IMR-90 (cell line): ENCODE measurements around the gene THRA. TPM values are rescaled to one million over a fixed set of nuclear protein-coding genes. Genes with fewer than 3 reads are reported as not detected.
A peak's percentile ranks its signal among the peaks of the same experiment; 100 is the strongest.

Experiments used
- ATAC-seq: fragments of 200-7000 bp; cut with Tn5 transposase; 2 replicates; pipeline ENCODE4 v1.9.1; 2020; ENCODE audit warnings: low read depth, mild to moderate bottlenecking, moderate library complexity
- BruUV-seq: library from RNA; stranded (reverse); fragments of 400-500 nt; replicated peaks from 2 replicates; lab custom pipeline; 2021; lab: Mats Ljungman, UMichigan
- CTCF ChIA-PET: fragments of 300-600 bp; formaldehyde crosslinking; extraction: SDS; loops from one replicate; lab custom pipeline; 2021; ENCODE audit warnings: antibody characterized with exemption; lab: Yijun Ruan, JAX
- POLR2A ChIA-PET: fragments of 300-600 bp; sonication (Branson Sonifier 250); formaldehyde crosslinking; loops from one replicate; lab custom pipeline; 2022; ENCODE audit warnings: antibody characterized with exemption; ENCODE audit not compliant: unreplicated experiment; lab: Charles Lee
- DNase-seq: peaks from one replicate; pipeline ENCODE4 v3.0.0; 2013
- H2AFZ ChIP-seq: replicated peaks from 2 replicates; pipeline ENCODE3; 2013; ENCODE audit warnings: low read length, mild to moderate bottlenecking; ENCODE audit not compliant: poor library complexity
- H2AK5ac ChIP-seq: 2 replicates; pipeline ENCODE4 v1.6.1; 2013; ENCODE audit warnings: low read depth, low read length, inconsistent platforms
- H2AK9ac ChIP-seq: replicated peaks from 2 replicates; pipeline ENCODE3; 2013; ENCODE audit warnings: mild to moderate bottlenecking, low read depth, low read length, moderate library complexity; ENCODE audit not compliant: poor library complexity
- H2BK120ac ChIP-seq: 2 replicates; pipeline ENCODE4 v1.6.1; 2013; ENCODE audit warnings: low read depth, low read length, inconsistent platforms
- H2BK15ac ChIP-seq: 3 replicates; pipeline ENCODE4 v1.6.1; 2013; ENCODE audit warnings: low read depth, low read length, inconsistent platforms
- H2BK20ac ChIP-seq: 2 replicates; pipeline ENCODE4 v1.6.1; 2013; ENCODE audit warnings: low read depth, mild to moderate bottlenecking, inconsistent platforms, low read length, moderate library complexity
- H2BK5ac ChIP-seq: 2 replicates; pipeline ENCODE4 v1.6.1; 2013; ENCODE audit warnings: mild to moderate bottlenecking, low read depth, low read length, inconsistent platforms; ENCODE audit not compliant: poor library complexity, severe bottlenecking
- H3K14ac ChIP-seq: replicated peaks from 2 replicates; pipeline ENCODE4 v1.6.1; 2013; ENCODE audit warnings: low read depth, low read length, inconsistent platforms
- H3K18ac ChIP-seq: 2 replicates; pipeline ENCODE4 v1.6.1; 2013; ENCODE audit warnings: low read depth, low read length, control low read depth
- H3K23ac ChIP-seq: 2 replicates; pipeline ENCODE4 v1.6.1; 2013; ENCODE audit warnings: low read depth, low read length, inconsistent platforms
- H3K27ac ChIP-seq: 2 replicates; pipeline ENCODE4 v1.5.1; 2013; ENCODE audit warnings: mild to moderate bottlenecking, control low read depth, low read length; ENCODE audit not compliant: insufficient read depth
- H3K27me3 ChIP-seq: 2 replicates; pipeline ENCODE4 v1.6.1; 2013; ENCODE audit warnings: low read length; ENCODE audit not compliant: control insufficient read depth, insufficient read depth
- H3K36me3 ChIP-seq: 2 replicates; pipeline ENCODE4 v1.6.1; 2013; ENCODE audit warnings: low read length, mixed read lengths; ENCODE audit not compliant: control insufficient read depth, insufficient read depth
- H3K4ac ChIP-seq: 2 replicates; pipeline ENCODE4 v1.6.1; 2013; ENCODE audit warnings: low read depth, low read length, inconsistent platforms
- H3K4me1 ChIP-seq: 2 replicates; pipeline ENCODE4 v1.6.1; 2013; ENCODE audit warnings: low read length, mixed read lengths; ENCODE audit not compliant: control insufficient read depth, insufficient read depth
- H3K4me2 ChIP-seq: 2 replicates; pipeline ENCODE4 v1.6.1; 2013; ENCODE audit warnings: low read depth, mild to moderate bottlenecking, control low read depth, low read length, moderate library complexity
- H3K4me3 ChIP-seq: 2 replicates; pipeline ENCODE4 v1.5.1; 2013; ENCODE audit warnings: low read depth, mild to moderate bottlenecking, control low read depth, low read length, moderate library complexity; ENCODE audit not compliant: insufficient read depth
- H3K56ac ChIP-seq: 2 replicates; pipeline ENCODE4 v1.6.1; 2013; ENCODE audit warnings: low read length, inconsistent platforms; ENCODE audit not compliant: insufficient read depth; ENCODE audit errors: extremely low read depth
- H3K79me1 ChIP-seq, 2 experiments: 2 replicates each; pipeline ENCODE4 v1.6.1; 2013; ENCODE audit warnings: low read length in 2 of 2, inconsistent platforms in 1 of 2, low read depth in 1 of 2
- H3K9ac ChIP-seq: 2 replicates; pipeline ENCODE4 v1.6.1; 2013; ENCODE audit warnings: low read depth, low read length, control low read depth
- H3K9me1 ChIP-seq: 2 replicates; pipeline ENCODE4 v1.6.1; 2013; ENCODE audit warnings: low read length, inconsistent platforms; ENCODE audit not compliant: insufficient read depth
- H3K9me3 ChIP-seq: 2 replicates; pipeline ENCODE4 v1.6.1; 2013; ENCODE audit warnings: low read length; ENCODE audit not compliant: control insufficient read depth, insufficient read depth
- H4K20me1 ChIP-seq: 2 replicates; pipeline ENCODE4 v1.6.1; 2013; ENCODE audit warnings: low read length, inconsistent platforms; ENCODE audit not compliant: insufficient read depth
- H4K5ac ChIP-seq: 2 replicates; pipeline ENCODE4 v1.6.1; 2013; ENCODE audit warnings: mild to moderate bottlenecking, low read depth, low read length, control low read depth
- H4K8ac ChIP-seq, 2 experiments: 2 replicates each; pipeline ENCODE4 v1.6.1; 2013; ENCODE audit warnings: low read depth in 2 of 2, low read length in 2 of 2, control low read depth in 1 of 2, inconsistent platforms in 1 of 2
- H4K91ac ChIP-seq: 2 replicates; pipeline ENCODE4 v1.6.1; 2013; ENCODE audit warnings: low read depth, low read length, inconsistent platforms; ENCODE audit not compliant: insufficient read depth
- BHLHE40 ChIP-seq: fragments of 150-350 bp; IDR thresholded peaks from 2 replicates; pipeline ENCODE4 v1.6.1; 2016; ENCODE audit warnings: mild to moderate bottlenecking, low read depth, low read length
- CEBPB ChIP-seq: IDR thresholded peaks from 2 replicates; pipeline ENCODE4 v1.6.1; 2012; ENCODE audit warnings: low read depth, low read length, improper control_type of control experiment
- CHD1 ChIP-seq: IDR thresholded peaks from 2 replicates; pipeline ENCODE4 v1.6.1; 2012; ENCODE audit warnings: low read depth, low read length, improper control_type of control experiment
- CTCF ChIP-seq: conservative IDR thresholded peaks from 2 replicates; pipeline ENCODE4 v1.5.1; 2012; ENCODE audit warnings: mild to moderate bottlenecking, low read depth, low read length, improper control_type of control experiment
- ELK1 ChIP-seq: fragments of 150-350 bp; IDR thresholded peaks from 2 replicates; pipeline ENCODE4 v1.6.1; 2016; ENCODE audit warnings: low read depth, mild to moderate bottlenecking, low read length, moderate library complexity, borderline replicate concordance
- MAFK ChIP-seq: IDR thresholded peaks from 2 replicates; pipeline ENCODE4 v1.6.1; 2012; ENCODE audit warnings: low read depth, low read length, improper control_type of control experiment
- MXI1 ChIP-seq: IDR thresholded peaks from 2 replicates; pipeline ENCODE4 v1.6.1; 2012; ENCODE audit warnings: low read depth, mild to moderate bottlenecking, low read length, moderate library complexity, borderline replicate concordance
- NFE2L2 ChIP-seq: fragments of 150-350 bp; IDR thresholded peaks from 2 replicates; pipeline ENCODE4 v1.6.1; 2016; ENCODE audit warnings: low read depth, mild to moderate bottlenecking, low read length
- POLR2A ChIP-seq: IDR thresholded peaks from 2 replicates; pipeline ENCODE4 v1.6.1; 2012; ENCODE audit warnings: mild to moderate bottlenecking, low read depth, low read length
- RAD21 ChIP-seq: IDR thresholded peaks from 2 replicates; pipeline ENCODE4 v1.6.1; 2012; ENCODE audit warnings: low read length, improper control_type of control experiment
- RCOR1 ChIP-seq: IDR thresholded peaks from 2 replicates; pipeline ENCODE4 v1.6.1; 2012; ENCODE audit warnings: mild to moderate bottlenecking, low read length, improper control_type of control experiment; ENCODE audit not compliant: insufficient replicate concordance
- RFX5 ChIP-seq: IDR thresholded peaks from 2 replicates; pipeline ENCODE4 v1.8.0; 2012; ENCODE audit warnings: low read depth, mild to moderate bottlenecking, low read length, moderate library complexity
- SMC3 ChIP-seq: fragments of 150-350 bp; IDR thresholded peaks from 2 replicates; pipeline ENCODE4 v1.6.1; 2016; ENCODE audit warnings: low read depth, mild to moderate bottlenecking, antibody characterized with exemption, low read length, moderate library complexity
- WGBS, 2 experiments: methylation state at CpG; one replicate each; pipeline versions ENCODE4 v1.1.5 to v1.1.7; 2013; ENCODE audit warnings: missing lambda C conversion rate in 2 of 2; ENCODE audit not compliant: insufficient read length in 1 of 2; ENCODE audit errors: extremely low coverage in 2 of 2; 5-methylcytosine and 5-hydroxymethylcytosine counted together
- dilution Hi-C: fragments of 300-500 bp; cut with HindIII; formaldehyde crosslinking; loops from one replicate; pipeline ENCODE4 v1.14.3; 2018; ENCODE audit warnings: low sequenced_read_pairs; ENCODE audit not compliant: unreplicated experiment
- in situ Hi-C: fragments of 300-500 bp; cut with MboI; formaldehyde crosslinking; loops from 3 replicates; pipeline ENCODE4 v1.14.3; 2019; ENCODE audit warnings: low sequenced_read_pairs, inconsistent platforms, mixed read lengths
- intact Hi-C: fragments of 100-400 bp; cut with micrococcal nuclease; formaldehyde crosslinking; loops from 2 replicates; pipeline ENCODE4 v1.10.0; 2022
- polyA plus RNA-seq, 3 experiments: library from polyadenylated mRNA; depleted of rRNA; stranded (reverse); fragments of >200 nt; gene quantifications; 2 replicates each; pipeline ENCODE4 v1.2.3, GENCODE V29; 2012; ENCODE audit warnings: low replicate concordance in 1 of 3
- total RNA-seq: library from RNA; depleted of rRNA; stranded (reverse); fragments of >200 nt; gene quantifications from 2 replicates; pipeline ENCODE4 v1.2.3, GENCODE V29; 2012
- TF ChIP-seq, protein P1 (sequence below): fragments of 150-350 bp; IDR thresholded peaks from 2 replicates; pipeline ENCODE4 v1.6.1; 2017; ENCODE audit warnings: mild to moderate bottlenecking, antibody characterized with exemption, low read length, low read depth

THRA gene
- total and polyA plus RNA-seq, 2 of the 4 experiments (the other 2 are of a cell fraction) = 22.0 to 23.4 TPM

GRCh38 chr17:40075201-40075941 lies 12.6 kb downstream of the THRA start:
- CTCF ChIA-PET = interaction anchor here (0.6 to 3.0 kb wide), 13 partner anchors 10 to 75 kb away, joined by 3 to 24 read pairs (median 3); partner anchors contain the start of genes MED24, NR1D1 and THRA
- H3K4me2 ChIP-seq = peak overlapping the region; percentile 44
- peak overlapping the region; percentile 24; the same call in 1 of the 2 replicates for H3K27ac ChIP-seq
- 24% methylated on average over 3 of the region's 11 CpGs; no CpG with 5 or more reads in 1 of the 2 experiments for WGBS, 2 experiments
- dilution Hi-C loops (no loop called here), intact Hi-C loops (loop anchor here (1.0 kb wide), 1 partner anchor 62 kb away; no protein-coding TSS in a partner anchor), in situ Hi-C loops (no loop called here)
- H2BK20ac ChIP-seq = no peak overlapping the region
- peak overlapping the region; percentile 66; the same call in 1 of the 2 replicates for H3K14ac ChIP-seq
- no peak overlapping the region; the same call in 1 of the 2 replicates for H2BK120ac ChIP-seq
- H4K20me1 ChIP-seq = peaks cover 23% of the 10 kb centered on the region; the same call in 1 of the 2 replicates
- no peaks in the 10 kb centered on the region for H3K27me3 ChIP-seq
- peak overlapping the region; percentile 91 for H3K4ac ChIP-seq
- peak overlapping the region; percentile 83 for H2AK9ac ChIP-seq
- peak overlapping the region; percentile 74 for H2AFZ ChIP-seq
- no peak overlapping the region for H3K4me3 ChIP-seq
- no peak overlapping the region for H2BK15ac ChIP-seq
- POLR2A ChIA-PET = no interaction called here
- H3K4me1 ChIP-seq = peaks cover 31% of the 10 kb centered on the region
- H3K36me3 ChIP-seq = peaks cover 21% of the 10 kb centered on the region
- no peaks in the 10 kb centered on the region for H3K9me3 ChIP-seq
- DNase-seq = peak; percentile 48
- H3K18ac ChIP-seq = no peak overlapping the region
- H4K5ac ChIP-seq = no peak overlapping the region
- H2BK5ac ChIP-seq = peak overlapping the region; percentile 35
- H3K23ac ChIP-seq = no peak overlapping the region
- H2AK5ac ChIP-seq = peak overlapping the region; percentile 93
- no peak overlapping the region for H3K56ac ChIP-seq
- ATAC-seq = peak; percentile 85
- H3K9ac ChIP-seq = 0 out of 2 replicates have a peak overlapping the region, but pooled peaks have one; percentile 32
- no TSS peak for BruUV-seq
- peaks cover 11% of the 10 kb centered on the region for H3K9me1 ChIP-seq
- peaks cover 15 to 70% of the 10 kb centered on the region in 2 experiments for H3K79me1 ChIP-seq
- peak overlapping the region; percentile 37 for H4K91ac ChIP-seq
- peak overlapping the region in 1 of 2 experiments; percentile 79; a peak in 1 of 4 replicates for H4K8ac ChIP-seq
- TF ChIP-seq CTCF = peak; percentile 85
- TF ChIP-seq, protein P1, sequence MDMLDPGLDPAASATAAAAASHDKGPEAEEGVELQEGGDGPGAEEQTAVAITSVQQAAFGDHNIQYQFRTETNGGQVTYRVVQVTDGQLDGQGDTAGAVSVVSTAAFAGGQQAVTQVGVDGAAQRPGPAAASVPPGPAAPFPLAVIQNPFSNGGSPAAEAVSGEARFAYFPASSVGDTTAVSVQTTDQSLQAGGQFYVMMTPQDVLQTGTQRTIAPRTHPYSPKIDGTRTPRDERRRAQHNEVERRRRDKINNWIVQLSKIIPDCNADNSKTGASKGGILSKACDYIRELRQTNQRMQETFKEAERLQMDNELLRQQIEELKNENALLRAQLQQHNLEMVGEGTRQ = no peak
- TF ChIP-seq NFE2L2 = no peak
- no peak for TF ChIP-seq CHD1
- TF ChIP-seq RFX5 = no peak
- TF ChIP-seq SMC3 = peak; percentile 89
- TF ChIP-seq CEBPB = no peak
- no peak for TF ChIP-seq POLR2A
- peak; percentile 67 for TF ChIP-seq RAD21
- TF ChIP-seq ELK1 = no peak
- no peak for TF ChIP-seq MXI1
- TF ChIP-seq BHLHE40 = no peak
- no peak for TF ChIP-seq MAFK
- no peak for TF ChIP-seq RCOR1
